AG10803 (cell line): ENCODE results near the gene PTPRG.

Source experiments
- DNase-seq: peaks from one replicate; pipeline ENCODE4 v3.0.0; 2010; ENCODE audit warnings: low read depth
- H3K4me3 ChIP-seq: 2 replicates; pipeline ENCODE4 v1.5.1; 2011; ENCODE audit warnings: mild to moderate bottlenecking, low read length, control low read depth
- TF ChIP-seq, protein P1 (sequence below): conservative IDR thresholded peaks from 2 replicates; pipeline ENCODE4 v1.5.1; 2011; ENCODE audit warnings: mild to moderate bottlenecking, low read length, control low read depth, inconsistent platforms

PTPRG gene

DNA sequence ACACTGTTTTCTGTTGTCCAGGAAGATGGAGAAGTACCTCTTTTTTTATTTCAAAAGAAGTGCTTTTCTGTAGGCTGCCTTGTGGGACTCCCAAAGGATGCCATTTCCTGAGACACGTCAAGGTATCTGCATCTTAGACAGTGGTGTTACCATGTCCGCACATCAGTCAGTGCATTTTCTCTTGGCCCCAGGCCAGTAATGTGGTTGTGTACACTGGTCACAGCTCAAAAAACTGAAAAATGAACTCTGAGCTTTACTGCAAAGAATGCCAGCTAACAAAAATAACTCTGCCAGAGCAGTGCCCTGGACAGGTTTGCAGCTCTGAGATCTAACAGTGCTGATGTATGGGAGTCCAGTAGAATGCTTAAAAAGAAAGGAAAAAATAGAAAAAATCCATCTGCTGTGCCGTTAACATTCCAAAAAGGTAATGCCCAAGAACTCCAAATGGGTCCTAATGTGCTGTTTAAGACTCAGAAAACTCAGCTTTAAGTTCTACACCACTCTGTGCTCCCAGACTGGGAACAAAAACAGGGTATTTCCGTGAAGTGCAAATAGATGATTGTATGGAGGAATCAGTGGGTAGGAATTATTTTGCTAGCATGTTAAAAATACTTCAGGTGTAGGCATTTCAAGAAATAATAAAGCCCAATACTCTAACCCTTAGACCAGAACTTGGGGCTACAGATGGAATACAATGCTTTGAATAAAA, 496.1 kb downstream of the PTPRG start:
- no peak overlapping the region for H3K4me3 ChIP-seq
- TF ChIP-seq, protein P1, sequence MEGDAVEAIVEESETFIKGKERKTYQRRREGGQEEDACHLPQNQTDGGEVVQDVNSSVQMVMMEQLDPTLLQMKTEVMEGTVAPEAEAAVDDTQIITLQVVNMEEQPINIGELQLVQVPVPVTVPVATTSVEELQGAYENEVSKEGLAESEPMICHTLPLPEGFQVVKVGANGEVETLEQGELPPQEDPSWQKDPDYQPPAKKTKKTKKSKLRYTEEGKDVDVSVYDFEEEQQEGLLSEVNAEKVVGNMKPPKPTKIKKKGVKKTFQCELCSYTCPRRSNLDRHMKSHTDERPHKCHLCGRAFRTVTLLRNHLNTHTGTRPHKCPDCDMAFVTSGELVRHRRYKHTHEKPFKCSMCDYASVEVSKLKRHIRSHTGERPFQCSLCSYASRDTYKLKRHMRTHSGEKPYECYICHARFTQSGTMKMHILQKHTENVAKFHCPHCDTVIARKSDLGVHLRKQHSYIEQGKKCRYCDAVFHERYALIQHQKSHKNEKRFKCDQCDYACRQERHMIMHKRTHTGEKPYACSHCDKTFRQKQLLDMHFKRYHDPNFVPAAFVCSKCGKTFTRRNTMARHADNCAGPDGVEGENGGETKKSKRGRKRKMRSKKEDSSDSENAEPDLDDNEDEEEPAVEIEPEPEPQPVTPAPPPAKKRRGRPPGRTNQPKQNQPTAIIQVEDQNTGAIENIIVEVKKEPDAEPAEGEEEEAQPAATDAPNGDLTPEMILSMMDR: no peak
- DNase-seq: no peak

DNA sequence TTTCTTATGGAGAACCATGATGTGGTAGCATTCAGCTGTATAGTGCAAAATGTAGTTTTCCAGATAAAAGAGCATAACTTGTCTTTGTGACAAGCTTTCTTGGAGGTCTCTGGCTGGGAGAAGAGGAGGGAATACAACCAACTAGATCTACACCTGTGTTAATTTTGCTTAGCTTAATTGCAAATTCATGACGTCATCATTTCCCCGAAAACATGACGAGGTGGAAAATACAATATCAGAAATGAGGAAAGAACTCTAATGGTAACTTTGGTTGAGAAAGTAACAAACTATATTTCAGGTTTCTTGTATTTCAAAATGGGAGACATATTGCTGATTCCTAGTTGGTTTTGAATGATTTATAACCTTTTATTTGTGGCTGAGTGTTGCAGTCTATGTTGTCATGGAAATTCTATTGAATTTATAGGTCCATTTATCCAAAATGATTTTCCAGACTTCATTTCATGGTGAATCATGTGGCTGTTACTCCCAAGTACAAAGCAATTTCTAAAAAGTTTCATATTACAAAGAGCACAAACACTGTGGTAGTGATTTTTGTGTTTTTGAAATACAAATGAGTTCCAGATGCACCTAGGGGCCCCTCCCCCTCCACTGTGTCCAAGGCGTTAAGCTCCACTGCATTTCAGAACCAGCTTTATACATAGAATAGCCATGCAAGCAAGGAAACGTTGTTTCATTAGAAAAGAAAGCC, 504.8 kb downstream of the PTPRG start:
- DNase-seq: peak; percentile 73
- no peak overlapping the region for H3K4me3 ChIP-seq
- TF ChIP-seq, protein P1: no peak

DNA sequence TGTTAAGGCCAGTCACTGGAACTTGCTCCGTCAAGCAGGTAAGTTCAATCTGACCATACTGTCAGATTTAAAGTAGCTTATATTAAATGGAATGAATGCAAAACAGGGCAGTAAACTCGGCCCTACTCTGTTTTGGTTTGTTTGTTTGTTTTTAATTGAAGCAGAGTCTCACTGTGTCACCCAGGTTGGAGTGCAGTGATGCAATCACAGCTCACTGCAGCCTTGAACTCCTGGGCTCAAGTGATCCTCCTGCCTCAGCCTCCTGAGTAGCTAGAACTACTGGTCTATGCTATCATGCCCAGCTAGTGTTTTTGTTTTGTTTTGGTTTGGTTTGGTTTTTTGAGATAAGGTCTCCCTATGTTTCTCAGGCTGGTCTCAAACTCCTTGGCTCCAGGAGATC, 507.0 kb downstream of the PTPRG start:
- H3K4me3 ChIP-seq: no peak overlapping the region
- TF ChIP-seq, protein P1: no peak
- DNase-seq: no peak

DNA sequence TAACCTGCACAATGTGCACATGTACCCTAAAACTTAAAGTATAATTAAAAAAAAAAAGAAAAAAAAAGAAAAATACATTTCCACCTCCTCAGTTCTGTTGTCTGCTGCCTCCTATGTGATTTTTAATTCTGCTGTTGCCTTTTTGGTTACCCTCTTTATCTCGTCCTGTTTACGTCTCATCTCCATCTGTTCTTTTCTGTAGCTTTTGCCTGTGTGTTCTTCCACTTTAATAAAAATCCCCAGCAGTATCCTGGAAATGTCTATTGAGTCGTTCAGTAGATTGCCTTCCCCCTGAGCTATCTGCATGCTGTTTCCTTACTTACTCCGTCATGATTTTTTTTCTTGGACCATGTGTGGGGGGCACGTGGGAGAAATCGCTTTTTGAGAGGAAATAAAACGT, 509.5 kb downstream of the PTPRG start:
- TF ChIP-seq, protein P1: no peak
- DNase-seq: no peak
- H3K4me3 ChIP-seq: no peak overlapping the region

DNA sequence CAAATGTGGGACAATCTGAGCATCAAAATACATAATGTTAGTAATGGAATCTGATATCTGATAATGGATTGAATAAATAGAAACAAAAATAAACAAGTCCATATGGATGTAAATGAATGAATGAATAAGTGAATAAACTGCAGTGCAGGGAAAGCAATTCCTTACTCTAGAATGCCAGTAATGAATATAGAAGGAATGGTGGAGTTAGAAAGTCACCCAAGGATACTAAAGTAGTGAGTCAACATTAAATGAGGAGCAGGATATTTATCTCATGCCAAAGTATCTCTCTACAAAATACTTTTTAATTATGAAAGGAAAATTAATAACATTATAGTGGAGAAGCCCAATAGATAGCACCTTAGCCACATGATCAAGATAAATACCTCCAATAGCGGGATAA, 511.7 kb downstream of the PTPRG start:
- DNase-seq: peak; percentile 10
- TF ChIP-seq, protein P1: no peak
- no peak overlapping the region for H3K4me3 ChIP-seq

DNA sequence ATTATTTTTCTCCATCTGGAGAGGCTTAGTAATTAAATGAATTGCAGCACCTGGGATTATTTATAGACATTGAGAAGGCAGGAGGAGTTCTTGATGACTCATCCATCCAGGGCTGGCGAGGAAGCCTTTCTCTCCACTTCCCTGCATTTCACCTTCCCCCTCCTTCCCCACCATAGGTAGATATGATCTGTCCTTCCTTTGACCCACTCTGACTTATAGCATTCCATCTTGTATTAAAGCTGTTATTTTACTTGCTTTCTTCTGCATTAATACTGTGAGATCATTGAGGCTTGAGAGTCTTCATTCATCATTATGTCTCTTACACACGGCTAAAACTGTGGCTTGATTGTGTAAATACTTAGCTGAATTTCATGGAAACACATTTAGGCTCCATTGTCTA, 523.2 kb downstream of the PTPRG start:
- TF ChIP-seq, protein P1: no peak
- no peak for DNase-seq
- no peak overlapping the region for H3K4me3 ChIP-seq

DNA sequence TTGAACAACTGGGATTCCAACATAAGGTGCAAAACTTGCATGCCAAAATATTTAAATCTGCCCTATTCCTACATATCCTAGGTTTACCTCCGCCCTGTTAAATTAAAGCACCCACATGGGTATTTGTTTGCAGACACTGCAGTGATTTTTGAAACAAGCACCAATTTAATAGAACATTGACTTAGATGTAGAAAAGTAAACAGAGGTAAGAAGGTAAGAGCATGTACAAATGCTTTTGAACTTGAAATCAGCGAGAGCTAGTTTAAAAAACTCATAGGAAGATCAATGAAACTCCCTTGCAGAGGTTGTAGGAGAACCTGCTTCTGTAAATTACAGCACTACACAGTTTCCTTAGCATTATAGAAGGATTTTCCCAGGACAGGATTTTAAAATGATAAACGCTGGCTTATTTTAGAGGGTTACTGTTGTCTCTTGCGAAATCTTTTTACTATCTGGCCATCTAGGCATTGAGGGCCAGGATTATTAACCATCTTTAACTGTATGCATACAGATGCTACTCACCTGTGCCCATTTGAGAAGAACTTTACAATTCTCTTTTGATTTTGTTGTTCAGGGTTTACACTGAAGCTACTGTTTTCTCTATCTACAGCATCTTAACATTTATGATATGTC, 527.2 kb downstream of the PTPRG start:
- DNase-seq: no peak
- H3K4me3 ChIP-seq: no peak overlapping the region
- TF ChIP-seq, protein P1: no peak
